HG03039 (cell line): ENCODE measurements around the gene ATRNL1.

ENCODE experiments used
- ATAC-seq: cut with Tn5 transposase; IDR thresholded peaks from one replicate; pipeline ENCODE4 v1.9.1; 2021; ENCODE audit warnings: mild to moderate bottlenecking, moderate library complexity; ENCODE audit not compliant: unreplicated experiment

The ATRNL1 gene

GRCh38 chr10:115939101-115939854 lies 846.1 kb downstream of the ATRNL1 start:
- ATAC-seq = no peak

GRCh38 chr10:115941361-115941771 lies 848.2 kb downstream of the ATRNL1 start:
- no peak for ATAC-seq

- no peak for ATAC-seq
These were observed 848.9 kb downstream of the ATRNL1 start for GRCh38 chr10:115942101-115942500.

GRCh38 chr10:115944538-115944937 lies 851.4 kb downstream of the ATRNL1 start:
- no peak for ATAC-seq

GRCh38 chr10:115945701-115946445 lies 852.7 kb downstream of the ATRNL1 start:
- no peak for ATAC-seq

GRCh38 chr10:115947104-115947503 lies 853.9 kb downstream of the ATRNL1 start:
- no peak for ATAC-seq

- no peak for ATAC-seq
These were observed 855.3 kb downstream of the ATRNL1 start for GRCh38 chr10:115948465-115948864.

- no peak for ATAC-seq
These were observed 856.2 kb downstream of the ATRNL1 start for GRCh38 chr10:115949282-115949844.

GRCh38 chr10:115950320-115950719 lies 857.2 kb downstream of the ATRNL1 start:
- no peak for ATAC-seq

GRCh38 chr10:115951242-115951641 lies 858.1 kb downstream of the ATRNL1 start:
- no peak for ATAC-seq

GRCh38 chr10:115953281-115953680 lies 860.1 kb downstream of the ATRNL1 start:
- no peak for ATAC-seq

GRCh38 chr10:115953968-115954367 lies 860.8 kb downstream of the ATRNL1 start:
- no peak for ATAC-seq

- ATAC-seq = no peak
These were observed 863.3 kb downstream of the ATRNL1 start for GRCh38 chr10:115956225-115957011.

- no peak for ATAC-seq
These were observed 863.8 kb downstream of the ATRNL1 start for GRCh38 chr10:115957012-115957399.

GRCh38 chr10:115957786-115958442 lies 864.7 kb downstream of the ATRNL1 start:
- ATAC-seq = no peak

- no peak for ATAC-seq
These were observed 870.7 kb downstream of the ATRNL1 start for GRCh38 chr10:115963848-115964247.

GRCh38 chr10:115964827-115965226 lies 871.7 kb downstream of the ATRNL1 start:
- ATAC-seq = no peak

- no peak for ATAC-seq
These were observed 872.2 kb downstream of the ATRNL1 start for GRCh38 chr10:115965376-115965775.

- no peak for ATAC-seq
These were observed 875.1 kb downstream of the ATRNL1 start for GRCh38 chr10:115968236-115968635.

GRCh38 chr10:115969591-115969990 lies 876.4 kb downstream of the ATRNL1 start:
- ATAC-seq = no peak

GRCh38 chr10:115971921-115972320 lies 878.8 kb downstream of the ATRNL1 start:
- ATAC-seq = no peak
